Smooth muscle cell of the brain vasculature (primary cell): ENCODE data around the gene ADGRE3.

Source experiments
- DNase-seq: peaks from one replicate; pipeline ENCODE4 v3.0.0-alpha.2; 2012; ENCODE audit warnings: low read depth, low spot score

ADGRE3 gene

GRCh38 chr19:14674764-14675163 lies at the start of gene ADGRE3:
ADGRE3 (minus strand) TSS chr19:14674844; CDS start chr19:14674770, 74 bp downstream.
- no peak for DNase-seq

GRCh38 chr19:14722127-14722526 lies 47.5 kb upstream of the ADGRE3 start:
- no peak for DNase-seq

- no peak for DNase-seq
Measured at GRCh38 chr19:14719162-14719561, 44.5 kb upstream of the ADGRE3 start.

- no peak for DNase-seq
Measured at GRCh38 chr19:14718522-14719116, 44.0 kb upstream of the ADGRE3 start.

GRCh38 chr19:14715841-14716240 lies 41.2 kb upstream of the ADGRE3 start:
- no peak for DNase-seq

- DNase-seq, result no peak
Measured at GRCh38 chr19:14704450-14704849, 29.8 kb upstream of the ADGRE3 start.

GRCh38 chr19:14703833-14704232 lies 29.2 kb upstream of the ADGRE3 start:
- no peak for DNase-seq

- no peak for DNase-seq
Measured at GRCh38 chr19:14700711-14701375, 26.2 kb upstream of the ADGRE3 start.

GRCh38 chr19:14699641-14700040 lies 25.0 kb upstream of the ADGRE3 start:
- no peak for DNase-seq

GRCh38 chr19:14695471-14695870 lies 20.8 kb upstream of the ADGRE3 start:
- DNase-seq, result no peak

GRCh38 chr19:14694641-14695266 lies 20.1 kb upstream of the ADGRE3 start:
- no peak for DNase-seq

GRCh38 chr19:14689598-14690503 lies 15.2 kb upstream of the ADGRE3 start, which contains the start of gene ZNF333:
ZNF333 (plus strand) TSS chr19:14690048; CDS start chr19:14693492, 3,444 bp downstream.
- DNase-seq, result peak; percentile 60

GRCh38 chr19:14686411-14686810 lies 11.8 kb upstream of the ADGRE3 start:
- no peak for DNase-seq

GRCh38 chr19:14683439-14683838 lies 8.8 kb upstream of the ADGRE3 start:
- DNase-seq, result no peak

- no peak for DNase-seq
Measured at GRCh38 chr19:14682084-14682483, 7.4 kb upstream of the ADGRE3 start.

- no peak for DNase-seq
Measured at GRCh38 chr19:14678199-14678598, 3.6 kb upstream of the ADGRE3 start.

- DNase-seq, result no peak
Measured at GRCh38 chr19:14677464-14677863, 2.8 kb upstream of the ADGRE3 start.

GRCh38 chr19:14676762-14677161 lies 2.1 kb upstream of the ADGRE3 start:
- DNase-seq, result no peak

GRCh38 chr19:14673088-14673487 lies 1.6 kb downstream of the ADGRE3 start:
- DNase-seq, result no peak

- DNase-seq, result no peak
Measured at GRCh38 chr19:14672188-14672872, 2.3 kb downstream of the ADGRE3 start.

- DNase-seq, result no peak
Measured at GRCh38 chr19:14670408-14670807, 4.2 kb downstream of the ADGRE3 start.
